ENCODE data around the gene CASK. TPM values are rescaled to one million over a fixed set of nuclear protein-coding genes. Genes with fewer than 3 reads are reported as not detected.

The CASK gene
- total RNA-seq, 2 donors from 2014 or later: 90.8 to 107 TPM

DNA sequence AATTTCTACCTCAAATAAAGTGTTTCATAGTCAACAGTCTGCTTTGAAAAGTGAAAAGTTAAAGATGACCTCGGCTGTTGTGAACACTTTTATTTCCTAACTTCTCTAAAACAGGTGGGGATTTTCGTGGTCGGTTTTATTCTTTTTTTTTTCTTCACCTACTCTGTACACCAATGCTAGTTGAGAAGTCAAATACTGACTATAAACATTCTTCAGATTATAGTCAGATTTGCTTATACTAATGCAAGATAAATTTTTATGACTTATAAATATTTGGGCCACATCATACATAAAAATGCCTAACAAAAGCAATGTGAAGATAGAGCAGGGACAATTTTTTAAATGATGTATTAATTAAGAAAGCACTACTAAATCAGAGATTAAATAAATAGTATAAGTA is 332.7 kb downstream of the CASK start:
- H3K9ac ChIP-seq (ENCODE audit: low read depth in 2 of 2, low read length in 2 of 2): no peak overlapping the region
- no peak overlapping the region for H3K4me3 ChIP-seq
- H3K27me3 ChIP-seq: no peaks in the 10 kb centered on the region
- no peaks in the 10 kb centered on the region for H3K9me3 ChIP-seq
- DNase-seq: no peak
- TF ChIP-seq, protein P1, sequence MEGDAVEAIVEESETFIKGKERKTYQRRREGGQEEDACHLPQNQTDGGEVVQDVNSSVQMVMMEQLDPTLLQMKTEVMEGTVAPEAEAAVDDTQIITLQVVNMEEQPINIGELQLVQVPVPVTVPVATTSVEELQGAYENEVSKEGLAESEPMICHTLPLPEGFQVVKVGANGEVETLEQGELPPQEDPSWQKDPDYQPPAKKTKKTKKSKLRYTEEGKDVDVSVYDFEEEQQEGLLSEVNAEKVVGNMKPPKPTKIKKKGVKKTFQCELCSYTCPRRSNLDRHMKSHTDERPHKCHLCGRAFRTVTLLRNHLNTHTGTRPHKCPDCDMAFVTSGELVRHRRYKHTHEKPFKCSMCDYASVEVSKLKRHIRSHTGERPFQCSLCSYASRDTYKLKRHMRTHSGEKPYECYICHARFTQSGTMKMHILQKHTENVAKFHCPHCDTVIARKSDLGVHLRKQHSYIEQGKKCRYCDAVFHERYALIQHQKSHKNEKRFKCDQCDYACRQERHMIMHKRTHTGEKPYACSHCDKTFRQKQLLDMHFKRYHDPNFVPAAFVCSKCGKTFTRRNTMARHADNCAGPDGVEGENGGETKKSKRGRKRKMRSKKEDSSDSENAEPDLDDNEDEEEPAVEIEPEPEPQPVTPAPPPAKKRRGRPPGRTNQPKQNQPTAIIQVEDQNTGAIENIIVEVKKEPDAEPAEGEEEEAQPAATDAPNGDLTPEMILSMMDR (IDR thresholded peaks at IDR 0.05): no peak
- H3K27ac ChIP-seq: no peak overlapping the region
- intact Hi-C loops (cut with DNase I): no loop called here
- no peaks in the 10 kb centered on the region for H3K36me3 ChIP-seq
- H3K4me1 ChIP-seq: no peaks in the 10 kb centered on the region

DNA sequence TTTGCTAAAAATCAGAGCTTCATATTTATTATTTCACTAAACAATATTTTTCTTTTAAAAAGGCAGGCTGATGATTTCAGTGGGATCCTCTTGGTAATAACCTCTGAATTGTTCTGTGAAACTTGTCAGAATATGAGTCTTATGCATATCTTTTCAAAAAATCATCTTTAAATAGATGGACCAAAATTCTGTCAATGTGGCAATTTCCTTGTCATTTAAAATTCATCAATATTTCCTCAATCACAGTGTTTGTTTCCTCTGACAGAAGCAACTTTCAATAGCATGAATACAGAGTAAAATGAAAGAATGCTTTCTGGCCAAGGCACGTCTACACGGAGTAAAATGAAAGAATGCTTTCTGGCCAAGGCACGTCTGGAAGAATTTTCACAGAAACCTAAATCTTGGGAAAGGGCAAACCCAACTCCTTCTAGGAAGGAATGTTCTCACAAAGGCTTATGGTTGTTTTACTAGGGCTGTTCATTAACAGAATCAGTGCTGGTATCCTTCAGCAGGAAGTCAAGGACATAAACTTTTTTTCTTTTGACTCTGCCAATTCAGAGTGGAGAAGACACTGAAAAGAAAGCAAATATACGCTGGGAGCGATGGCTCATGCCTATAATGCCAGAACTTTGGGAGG is 333.6 kb downstream of the CASK start:
- no peak overlapping the region for H3K27ac ChIP-seq
- TF ChIP-seq, protein P1 (IDR thresholded peaks at IDR 0.05): no peak
- no peak overlapping the region for H3K4me3 ChIP-seq
- H3K4me1 ChIP-seq: no peaks in the 10 kb centered on the region
- H3K36me3 ChIP-seq: no peaks in the 10 kb centered on the region
- H3K9ac ChIP-seq (ENCODE audit: low read depth in 2 of 2, low read length in 2 of 2): no peak overlapping the region
- no peaks in the 10 kb centered on the region for H3K27me3 ChIP-seq
- DNase-seq: no peak
- intact Hi-C loops (cut with DNase I): no loop called here
- no peaks in the 10 kb centered on the region for H3K9me3 ChIP-seq

DNA sequence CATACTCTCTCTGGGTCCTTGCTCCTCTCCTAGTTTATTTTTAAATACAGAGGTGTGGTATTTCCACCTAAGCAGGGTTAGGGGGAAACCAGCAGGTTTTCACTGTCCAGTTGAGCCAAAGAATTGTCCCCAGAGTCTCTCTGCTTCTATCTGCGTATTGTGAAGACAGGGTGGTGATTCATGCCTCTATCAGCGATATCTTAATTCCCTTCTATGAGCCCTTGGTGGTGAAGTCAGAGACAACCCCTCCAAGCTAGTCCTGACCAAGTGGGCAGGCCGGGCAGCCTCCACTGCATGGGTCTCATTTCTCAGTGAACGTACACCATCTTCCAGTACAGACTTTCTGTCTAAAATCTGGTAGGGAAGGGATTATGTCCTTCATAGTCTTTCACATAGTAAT is 335.1 kb downstream of the CASK start:
- Histone ChIP-seq H3K36me3 (no peaks in the 10 kb centered on the region), H3K9ac (ENCODE audit: low read depth in 2 of 2, low read length in 2 of 2) (no peak overlapping the region), H3K4me3 (no peak overlapping the region), H3K4me1 (no peaks in the 10 kb centered on the region), H3K27ac (no peak overlapping the region), H3K27me3 (no peaks in the 10 kb centered on the region), H3K9me3 (no peaks in the 10 kb centered on the region)
- TF ChIP-seq, protein P1 (IDR thresholded peaks at IDR 0.05): no peak
- intact Hi-C loops (cut with DNase I): no loop called here
- DNase-seq: no peak

DNA sequence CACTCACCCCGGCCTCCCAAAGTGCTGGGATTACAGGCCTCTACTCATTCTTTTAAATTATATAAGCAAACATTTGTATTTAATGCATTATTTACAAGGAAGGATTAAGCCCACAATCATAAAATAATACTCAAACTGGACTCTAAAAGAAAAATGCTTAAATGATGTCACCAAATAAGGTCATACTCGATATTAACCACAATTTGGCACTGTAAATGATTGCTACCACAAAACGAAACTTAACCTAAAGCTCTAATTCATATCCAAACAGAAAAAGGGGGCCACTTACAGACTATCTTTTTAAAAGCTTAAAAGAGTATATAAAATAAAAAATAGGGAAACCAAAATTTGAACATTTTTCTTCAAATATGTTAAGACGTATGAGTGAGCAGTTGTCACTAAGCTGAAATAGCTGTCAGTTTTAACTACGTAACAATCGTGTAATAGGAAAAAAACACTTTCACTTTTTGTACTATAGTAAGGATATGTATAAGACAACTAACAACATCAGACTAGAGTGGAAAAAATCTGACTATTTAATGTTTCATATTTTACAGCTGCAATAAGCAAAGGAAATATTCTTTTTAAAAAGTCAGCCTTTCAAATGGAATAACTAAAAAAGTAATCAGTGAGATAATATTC is 342.8 kb downstream of the CASK start:
- intact Hi-C loops (cut with DNase I): no loop called here

DNA sequence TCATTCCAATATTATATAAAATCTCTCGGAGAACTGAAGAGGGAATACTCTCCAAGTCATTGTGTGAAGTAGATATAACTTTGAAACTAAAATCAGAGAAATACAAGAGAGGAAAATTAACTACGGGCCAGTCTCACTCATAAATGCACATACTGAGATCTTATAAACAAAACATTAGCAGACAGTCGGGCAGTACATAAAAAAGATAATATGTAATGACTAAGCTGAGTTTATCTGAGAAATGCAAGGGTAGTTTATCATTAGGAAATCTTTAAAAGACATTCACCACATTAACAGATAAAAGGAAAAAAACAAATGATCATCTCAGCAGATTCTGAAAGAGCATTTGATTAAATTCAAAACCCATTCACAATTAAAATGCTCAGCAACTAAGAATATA is 359.5 kb downstream of the CASK start:
- no peak for DNase-seq
- H3K27me3 ChIP-seq: no peaks in the 10 kb centered on the region
- TF ChIP-seq, protein P1 (IDR thresholded peaks at IDR 0.05): no peak
- no peak overlapping the region for H3K9ac ChIP-seq (ENCODE audit: low read depth in 2 of 2, low read length in 2 of 2)
- H3K4me1 ChIP-seq: no peaks in the 10 kb centered on the region
- H3K36me3 ChIP-seq: no peaks in the 10 kb centered on the region
- no peaks in the 10 kb centered on the region for H3K9me3 ChIP-seq
- H3K27ac ChIP-seq: no peak overlapping the region
- H3K4me3 ChIP-seq: no peak overlapping the region
- intact Hi-C loops (cut with DNase I): no loop called here

More for the DNA sequence above, 342.8 kb downstream of the CASK start:
- TF ChIP-seq, protein P1 (IDR thresholded peaks at IDR 0.05): no peak
- Histone ChIP-seq H3K4me3 (no peak overlapping the region), H3K9me3 (no peaks in the 10 kb centered on the region), H3K36me3 (no peaks in the 10 kb centered on the region), H3K4me1 (no peaks in the 10 kb centered on the region), H3K27me3 (no peaks in the 10 kb centered on the region), H3K27ac (no peak overlapping the region), H3K9ac (ENCODE audit: low read depth in 2 of 2, low read length in 2 of 2) (no peak overlapping the region)
- DNase-seq: no peak
